HCT116 (cell line): Measurements from ENCODE around the gene NIF3L1. TPM values are rescaled to one million over a fixed set of nuclear protein-coding genes. Genes with fewer than 3 reads are reported as not detected.

Source experiments
- ATAC-seq: fragments of 200-7000 bp; cut with Tn5 transposase; 2 replicates; pipeline ENCODE4 v1.9.1; 2020; ENCODE audit warnings: mild to moderate bottlenecking, moderate library complexity
- BruUV-seq: library from RNA; stranded (reverse); fragments of 400-500 nt; replicated peaks from 2 replicates; lab custom pipeline; 2021; lab: Mats Ljungman, UMichigan
- CTCF ChIA-PET: fragments of 300-600 bp; sonication (Branson Sonifier 250); formaldehyde crosslinking; loops from one replicate; lab custom pipeline; 2021; ENCODE audit warnings: antibody characterized with exemption; lab: Charles Lee
- POLR2A ChIA-PET: fragments of 300-600, 350-600 bp; sonication (Branson Sonifier 250); formaldehyde crosslinking; loops from one replicate; lab custom pipeline; 2021; ENCODE audit warnings: antibody characterized with exemption; lab: Charles Lee
- RAD21 ChIA-PET, 2 experiments: fragments of 300-600 bp; sonication (Branson Sonifier 250); formaldehyde crosslinking; loops; one replicate each; lab custom pipeline; 2023; ENCODE audit warnings: low total read pairs in 2 of 2; ENCODE audit not compliant: uncharacterized antibody in 2 of 2, unreplicated experiment in 2 of 2, low non-redundant PET in 1 of 2; lab: Charles Lee
- DNase-seq: peaks from one replicate; pipeline ENCODE4 v3.0.0-alpha.2; 2010; ENCODE audit warnings: low read depth, low spot score
- H2AFZ ChIP-seq: fragments of 200-600 bp; shearing (Covaris generic), sonication (generic); 2 replicates; pipeline ENCODE4 v1.6.1; 2017; ENCODE audit warnings: low read depth, mixed run types, mixed read lengths, antibody characterized with exemption, low read length; ENCODE audit not compliant: poor library complexity, severe bottlenecking
- H3K27ac ChIP-seq: 2 replicates; pipeline ENCODE4 v1.5.1; 2012; ENCODE audit warnings: low read depth, low read length
- H3K27me3 ChIP-seq: fragments of 200-600 bp; sonication (generic); 2 replicates; pipeline ENCODE4 v1.6.1; 2016; ENCODE audit warnings: mixed run types, low read length, mixed read lengths; ENCODE audit not compliant: insufficient read depth
- H3K36me3 ChIP-seq, 2 experiments: fragments of 200-500 bp in 1 of 2; fragments of 200-600 bp in 1 of 2; sonication (Bioruptor generic) in 1 of 2; sonication (generic) in 1 of 2; 2 replicates each; pipeline versions ENCODE4 v1.5.1 to v1.6.1; 2014 to 2016; ENCODE audit warnings: low read length in 2 of 2, inconsistent platforms in 1 of 2, mixed read lengths in 1 of 2, mixed run types in 1 of 2; ENCODE audit not compliant: insufficient read depth in 2 of 2, control insufficient read depth in 1 of 2
- H3K4me1 ChIP-seq, 2 experiments: fragments of 200-600 bp in 1 of 2; sonication (generic) in 1 of 2; 2 replicates each; pipeline versions ENCODE4 v1.5.1 to v1.6.1; 2012 to 2017; ENCODE audit warnings: low read length in 2 of 2, inconsistent platforms in 1 of 2, mild to moderate bottlenecking in 1 of 2, mixed read lengths in 1 of 2, mixed run types in 1 of 2, moderate library complexity in 1 of 2; ENCODE audit not compliant: insufficient read depth in 2 of 2, control insufficient read depth in 1 of 2
- H3K4me2 ChIP-seq: fragments of 200-600 bp; sonication (generic); 2 replicates; pipeline ENCODE4 v1.6.1; 2017; ENCODE audit warnings: mixed run types, low read length, mixed read lengths
- H3K4me3 ChIP-seq, 2 experiments: fragments of 200-600 bp in 1 of 2; sonication (generic) in 1 of 2; replicated peaks in 1 of 2; 2 replicates each; pipeline ENCODE4 v1.5.1; 2011 to 2016; ENCODE audit warnings: low read length in 2 of 2, control low read depth in 1 of 2, low read depth in 1 of 2, mild to moderate bottlenecking in 1 of 2, mixed read lengths in 1 of 2, mixed run types in 1 of 2
- H3K79me2 ChIP-seq: fragments of 200-600 bp; sonication (generic); 2 replicates; pipeline ENCODE4 v1.6.1; 2017; ENCODE audit warnings: mild to moderate bottlenecking, mixed run types, low read length, moderate library complexity, mixed read lengths; ENCODE audit not compliant: insufficient read depth
- H3K9ac ChIP-seq: fragments of 200-600 bp; sonication (generic); 2 replicates; pipeline ENCODE4 v1.6.1; 2016; ENCODE audit warnings: low read length, mixed read lengths
- H3K9me2 ChIP-seq: fragments of 200-600 bp; sonication (generic), shearing (Covaris generic); 2 replicates; pipeline ENCODE4 v1.6.1; 2017; ENCODE audit warnings: mixed run types, mild to moderate bottlenecking, moderate library complexity; ENCODE audit not compliant: insufficient read depth
- H3K9me3 ChIP-seq, 2 experiments: fragments of 200-500 bp in 1 of 2; fragments of 200-600 bp in 1 of 2; sonication (Bioruptor generic) in 1 of 2; sonication (generic) in 1 of 2; 2 replicates each; pipeline ENCODE4 v1.6.1; 2014 to 2017; ENCODE audit warnings: low read length in 2 of 2, mixed read lengths in 2 of 2, inconsistent platforms in 1 of 2, low read depth in 1 of 2, mild to moderate bottlenecking in 1 of 2, mixed run types in 1 of 2, moderate library complexity in 1 of 2; ENCODE audit not compliant: control insufficient read depth in 1 of 2, insufficient read depth in 1 of 2
- H4K20me1 ChIP-seq: fragments of 200-600 bp; sonication (generic), shearing (Covaris generic); 2 replicates; pipeline ENCODE4 v1.6.1; 2017; ENCODE audit warnings: mixed run types, mild to moderate bottlenecking, moderate library complexity; ENCODE audit not compliant: insufficient read depth
- CBX3 ChIP-seq: IDR thresholded peaks from 2 replicates; pipeline ENCODE4 v1.6.1; 2012; ENCODE audit warnings: low read depth
- CEBPB ChIP-seq: IDR thresholded peaks from 2 replicates; pipeline ENCODE4 v1.6.1; 2012; ENCODE audit warnings: low read depth
- CTCF ChIP-seq, 3 experiments: fragments of 200-600 bp in 1 of 3; sonication (generic) in 1 of 3; IDR thresholded peaks in 2 of 3; conservative IDR thresholded peaks in 1 of 3; 2 replicates each; pipeline ENCODE4 v1.5.1; 2012 to 2017; ENCODE audit warnings: low read depth in 2 of 3, low read length in 2 of 3, antibody characterized with exemption in 1 of 3, borderline replicate concordance in 1 of 3, control low read depth in 1 of 3, mild to moderate bottlenecking in 1 of 3, mixed read lengths in 1 of 3, mixed run types in 1 of 3, moderate library complexity in 1 of 3; ENCODE audit not compliant: insufficient read depth in 1 of 3
- EGR1 ChIP-seq: IDR thresholded peaks from 2 replicates; pipeline ENCODE4 v1.6.1; 2012; ENCODE audit warnings: low read depth
- ELF1 ChIP-seq: IDR thresholded peaks from 2 replicates; pipeline ENCODE4 v1.6.1; 2012; ENCODE audit warnings: low read depth, borderline replicate concordance
- EZH2phosphoT487 ChIP-seq: fragments of 200-600 bp; IDR thresholded peaks from 2 replicates; pipeline ENCODE4 v1.6.1; 2018; ENCODE audit warnings: antibody characterized with exemption, borderline replicate concordance
- JUND ChIP-seq: IDR thresholded peaks from 2 replicates; pipeline ENCODE4 v1.6.1; 2012
- POLR2A ChIP-seq: IDR thresholded peaks from 2 replicates; pipeline ENCODE4 v1.7.0; 2011; ENCODE audit warnings: borderline replicate concordance; ENCODE audit not compliant: insufficient read depth, insufficient read length; ENCODE audit errors: extremely low read depth
- POLR2AphosphoS5 ChIP-seq: IDR thresholded peaks from 2 replicates; pipeline ENCODE4 v1.6.1; 2011; ENCODE audit warnings: mild to moderate bottlenecking, low read depth, low read length, moderate library complexity
- SIN3A ChIP-seq: IDR thresholded peaks from 2 replicates; pipeline ENCODE4 v1.6.1; 2012; ENCODE audit warnings: low read depth
- TCF7L2 ChIP-seq: IDR thresholded peaks from 2 replicates; pipeline ENCODE4 v1.7.0; 2011; ENCODE audit warnings: borderline replicate concordance, inconsistent platforms; ENCODE audit not compliant: insufficient read depth, insufficient read length; ENCODE audit errors: extremely low read depth
- ZFX ChIP-seq: fragments of 450-650 bp; IDR thresholded peaks from 2 replicates; pipeline ENCODE4 v1.6.1; 2017
- ZNF274 ChIP-seq: fragments of 200-500 bp; sonication (Bioruptor generic); IDR thresholded peaks from 2 replicates; pipeline ENCODE4 v1.6.1; 2014; ENCODE audit warnings: mild to moderate bottlenecking, low read depth, low read length, inconsistent platforms
- intact Hi-C: fragments of 100-400 bp; cut with micrococcal nuclease; formaldehyde crosslinking; loops from 2 replicates; pipeline ENCODE4 v1.10.0; 2022
- total RNA-seq: library from RNA; stranded (reverse); gene quantifications from one replicate; pipeline ENCODE4 v1.2.1, GENCODE V29; 2021; ENCODE audit not compliant: unreplicated experiment
- TF ChIP-seq, protein P1 (sequence below): IDR thresholded peaks from 2 replicates; pipeline ENCODE4 v1.6.1; 2011; ENCODE audit warnings: mild to moderate bottlenecking, low read length, moderate library complexity; ENCODE audit not compliant: insufficient replicate concordance; ENCODE audit errors: extremely low read depth
- TF ChIP-seq, protein P2 (sequence below): IDR thresholded peaks from 2 replicates; pipeline ENCODE4 v1.6.1; 2012; ENCODE audit warnings: low read depth
- TF ChIP-seq, protein P3 (sequence below): IDR thresholded peaks from 2 replicates; pipeline ENCODE4 v1.6.1; 2012
- TF ChIP-seq, protein P4 (sequence below): IDR thresholded peaks from 2 replicates; pipeline ENCODE4 v1.6.1; 2012

The NIF3L1 gene
- total RNA-seq, 1 experiment from 2014 or later, result 44.7 TPM

DNA sequence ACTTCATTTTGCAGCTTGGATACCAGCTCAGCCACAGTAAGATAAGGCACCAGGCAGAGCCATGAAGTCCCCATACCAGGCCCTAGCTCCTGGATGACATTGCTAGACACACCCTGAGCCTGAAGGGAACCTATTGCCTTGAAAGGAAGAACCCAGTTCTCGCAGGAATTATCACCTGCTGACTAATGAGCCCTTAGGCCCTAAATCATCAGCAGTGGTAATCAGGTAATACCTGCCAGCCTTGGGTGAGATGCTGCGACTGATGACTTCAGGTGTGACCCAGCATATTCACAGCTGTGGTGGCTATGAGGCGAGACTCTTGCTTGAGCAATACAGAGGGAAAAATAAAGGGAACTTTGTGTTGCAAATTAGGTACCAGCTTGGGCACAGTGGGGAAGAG lies 49.7 kb upstream of the NIF3L1 start:
- no peak overlapping the region for H2AFZ ChIP-seq
- intact Hi-C loops, result no loop called here
- no peaks in the 10 kb centered on the region for H3K9me2 ChIP-seq
- TF ChIP-seq ELF1 (no peak), POLR2AphosphoS5 (no peak), CEBPB (no peak), POLR2A (no peak), CTCF (IDR thresholded peaks at IDR 0.05 in 2 of 3, conservative IDR thresholded peaks at IDR 0.05 in 1 of 3; ENCODE audit: borderline replicate concordance in 1 of 3, insufficient read depth in 1 of 3, low read depth in 2 of 3, low read length in 2 of 3) (no peak), ZNF274 (no peak), TCF7L2 (no peak), CBX3 (no peak), EGR1 (no peak), EZH2phosphoT487 (no peak), JUND (no peak), SIN3A (no peak), ZFX (no peak)
- TF ChIP-seq, protein P1, sequence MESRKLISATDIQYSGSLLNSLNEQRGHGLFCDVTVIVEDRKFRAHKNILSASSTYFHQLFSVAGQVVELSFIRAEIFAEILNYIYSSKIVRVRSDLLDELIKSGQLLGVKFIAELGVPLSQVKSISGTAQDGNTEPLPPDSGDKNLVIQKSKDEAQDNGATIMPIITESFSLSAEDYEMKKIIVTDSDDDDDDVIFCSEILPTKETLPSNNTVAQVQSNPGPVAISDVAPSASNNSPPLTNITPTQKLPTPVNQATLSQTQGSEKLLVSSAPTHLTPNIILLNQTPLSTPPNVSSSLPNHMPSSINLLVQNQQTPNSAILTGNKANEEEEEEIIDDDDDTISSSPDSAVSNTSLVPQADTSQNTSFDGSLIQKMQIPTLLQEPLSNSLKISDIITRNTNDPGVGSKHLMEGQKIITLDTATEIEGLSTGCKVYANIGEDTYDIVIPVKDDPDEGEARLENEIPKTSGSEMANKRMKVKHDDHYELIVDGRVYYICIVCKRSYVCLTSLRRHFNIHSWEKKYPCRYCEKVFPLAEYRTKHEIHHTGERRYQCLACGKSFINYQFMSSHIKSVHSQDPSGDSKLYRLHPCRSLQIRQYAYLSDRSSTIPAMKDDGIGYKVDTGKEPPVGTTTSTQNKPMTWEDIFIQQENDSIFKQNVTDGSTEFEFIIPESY, result no peak
- TF ChIP-seq, protein P2, sequence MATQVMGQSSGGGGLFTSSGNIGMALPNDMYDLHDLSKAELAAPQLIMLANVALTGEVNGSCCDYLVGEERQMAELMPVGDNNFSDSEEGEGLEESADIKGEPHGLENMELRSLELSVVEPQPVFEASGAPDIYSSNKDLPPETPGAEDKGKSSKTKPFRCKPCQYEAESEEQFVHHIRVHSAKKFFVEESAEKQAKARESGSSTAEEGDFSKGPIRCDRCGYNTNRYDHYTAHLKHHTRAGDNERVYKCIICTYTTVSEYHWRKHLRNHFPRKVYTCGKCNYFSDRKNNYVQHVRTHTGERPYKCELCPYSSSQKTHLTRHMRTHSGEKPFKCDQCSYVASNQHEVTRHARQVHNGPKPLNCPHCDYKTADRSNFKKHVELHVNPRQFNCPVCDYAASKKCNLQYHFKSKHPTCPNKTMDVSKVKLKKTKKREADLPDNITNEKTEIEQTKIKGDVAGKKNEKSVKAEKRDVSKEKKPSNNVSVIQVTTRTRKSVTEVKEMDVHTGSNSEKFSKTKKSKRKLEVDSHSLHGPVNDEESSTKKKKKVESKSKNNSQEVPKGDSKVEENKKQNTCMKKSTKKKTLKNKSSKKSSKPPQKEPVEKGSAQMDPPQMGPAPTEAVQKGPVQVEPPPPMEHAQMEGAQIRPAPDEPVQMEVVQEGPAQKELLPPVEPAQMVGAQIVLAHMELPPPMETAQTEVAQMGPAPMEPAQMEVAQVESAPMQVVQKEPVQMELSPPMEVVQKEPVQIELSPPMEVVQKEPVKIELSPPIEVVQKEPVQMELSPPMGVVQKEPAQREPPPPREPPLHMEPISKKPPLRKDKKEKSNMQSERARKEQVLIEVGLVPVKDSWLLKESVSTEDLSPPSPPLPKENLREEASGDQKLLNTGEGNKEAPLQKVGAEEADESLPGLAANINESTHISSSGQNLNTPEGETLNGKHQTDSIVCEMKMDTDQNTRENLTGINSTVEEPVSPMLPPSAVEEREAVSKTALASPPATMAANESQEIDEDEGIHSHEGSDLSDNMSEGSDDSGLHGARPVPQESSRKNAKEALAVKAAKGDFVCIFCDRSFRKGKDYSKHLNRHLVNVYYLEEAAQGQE, result no peak
- TF ChIP-seq, protein P3, sequence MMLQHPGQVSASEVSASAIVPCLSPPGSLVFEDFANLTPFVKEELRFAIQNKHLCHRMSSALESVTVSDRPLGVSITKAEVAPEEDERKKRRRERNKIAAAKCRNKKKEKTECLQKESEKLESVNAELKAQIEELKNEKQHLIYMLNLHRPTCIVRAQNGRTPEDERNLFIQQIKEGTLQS, result no peak
- TF ChIP-seq, protein P4, sequence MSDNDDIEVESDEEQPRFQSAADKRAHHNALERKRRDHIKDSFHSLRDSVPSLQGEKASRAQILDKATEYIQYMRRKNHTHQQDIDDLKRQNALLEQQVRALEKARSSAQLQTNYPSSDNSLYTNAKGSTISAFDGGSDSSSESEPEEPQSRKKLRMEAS, result no peak
- H3K4me2 ChIP-seq, result no peak overlapping the region
- no TSS peak for BruUV-seq
- ATAC-seq (no peak), DNase-seq (no peak)
- H3K4me3 ChIP-seq, result no peak overlapping the region
- no peaks in the 10 kb centered on the region for H3K27me3 ChIP-seq
- peaks cover 0 to 5% of the 10 kb centered on the region in 2 experiments; a peak in 1 of 4 replicates for H3K4me1 ChIP-seq
- no peaks in the 10 kb centered on the region for H3K36me3 ChIP-seq
- ChIA-PET POLR2A (no interaction called here), RAD21 (interaction anchor here in 1 of 2 experiments (0.6 kb wide), 1 partner anchor 11 kb away, joined by 5 read pairs; no protein-coding TSS in a partner anchor), CTCF (interaction anchor here (1.6 kb wide), 1 partner anchor 127 kb away, joined by 3 read pairs; no protein-coding TSS in a partner anchor)
- peaks cover 0 to 5% of the 10 kb centered on the region in 2 experiments; a peak in 1 of 4 replicates for H3K9me3 ChIP-seq
- no peaks in the 10 kb centered on the region for H3K79me2 ChIP-seq
- no peak overlapping the region for H3K27ac ChIP-seq
- H3K9ac ChIP-seq, result no peak overlapping the region
- H4K20me1 ChIP-seq, result no peaks in the 10 kb centered on the region
